ENCODE data around the gene TRIM61. TPM values are rescaled to one million over a fixed set of nuclear protein-coding genes. Genes with fewer than 3 reads are reported as not detected.

The TRIM61 gene
- total RNA-seq, 1 experiment from 2014 or later: 0.26 TPM

GRCh38 chr4:165011403-165011802 is 33.9 kb upstream of the TRIM61 start:
- ChIA-PET CTCF (interaction anchor here (0.5 to 1.1 kb wide), 2 partner anchors 14 to 63 kb away, joined by 3 to 5 read pairs; no protein-coding TSS in a partner anchor), POLR2A (no interaction called here)
- Mint-ChIP-seq H3K9me3 (ENCODE audit: unreplicated experiment) (no peaks in the 10 kb centered on the region), H3K27me3 (ENCODE audit: insufficient read depth, unreplicated experiment) (no peaks in the 10 kb centered on the region), H3K36me3 (ENCODE audit: insufficient read depth, unreplicated experiment) (no peaks in the 10 kb centered on the region), H3K27ac (ENCODE audit: low read depth, unreplicated experiment) (no peak overlapping the region), H3K4me3 (ENCODE audit: unreplicated experiment) (no peak overlapping the region), H3K4me1 (ENCODE audit: insufficient read depth, unreplicated experiment) (no peaks in the 10 kb centered on the region)
- TF ChIP-seq CTCF (IDR thresholded peaks at IDR 0.05; ENCODE audit: unreplicated experiment): no peak
- DNase-seq (ENCODE audit: unreplicated experiment): no peak
- intact Hi-C loops (cut with micrococcal nuclease): no loop called here
- no TSS peak for BruUV-seq (replicated peaks)

GRCh38 chr4:165010991-165011390 is 33.5 kb upstream of the TRIM61 start:
- no TSS peak for BruUV-seq (replicated peaks)
- POLR2A ChIA-PET: no interaction called here

GRCh38 chr4:165010487-165010886 is 33.0 kb upstream of the TRIM61 start:
- POLR2A ChIA-PET: no interaction called here

More at GRCh38 chr4:165010991-165011390, 33.5 kb upstream of the TRIM61 start:
- no peaks in the 10 kb centered on the region for H3K36me3 Mint-ChIP-seq (ENCODE audit: insufficient read depth, unreplicated experiment)
- no peak for TF ChIP-seq CTCF (IDR thresholded peaks at IDR 0.05; ENCODE audit: unreplicated experiment)
- no peak overlapping the region for H3K27ac Mint-ChIP-seq (ENCODE audit: low read depth, unreplicated experiment)
- intact Hi-C loops (cut with micrococcal nuclease): no loop called here
- H3K27me3 Mint-ChIP-seq (ENCODE audit: insufficient read depth, unreplicated experiment): no peaks in the 10 kb centered on the region
- CTCF ChIA-PET: interaction anchor here (0.5 to 2.2 kb wide), 3 partner anchors 14 to 243 kb away, joined by 3 to 6 read pairs (median 5); no protein-coding TSS in a partner anchor
- no peaks in the 10 kb centered on the region for H3K9me3 Mint-ChIP-seq (ENCODE audit: unreplicated experiment)
- no peak for DNase-seq (ENCODE audit: unreplicated experiment)
- H3K4me3 Mint-ChIP-seq (ENCODE audit: unreplicated experiment): no peak overlapping the region
- H3K4me1 Mint-ChIP-seq (ENCODE audit: insufficient read depth, unreplicated experiment): no peaks in the 10 kb centered on the region

More at GRCh38 chr4:165010487-165010886, 33.0 kb upstream of the TRIM61 start:
- H3K4me1 Mint-ChIP-seq (ENCODE audit: insufficient read depth, unreplicated experiment): no peaks in the 10 kb centered on the region
- TF ChIP-seq CTCF (IDR thresholded peaks at IDR 0.05; ENCODE audit: unreplicated experiment): no peak
- H3K4me3 Mint-ChIP-seq (ENCODE audit: unreplicated experiment): no peak overlapping the region
- no peak for DNase-seq (ENCODE audit: unreplicated experiment)
- H3K27me3 Mint-ChIP-seq (ENCODE audit: insufficient read depth, unreplicated experiment): no peaks in the 10 kb centered on the region
- no TSS peak for BruUV-seq (replicated peaks)
- no peaks in the 10 kb centered on the region for H3K36me3 Mint-ChIP-seq (ENCODE audit: insufficient read depth, unreplicated experiment)
- H3K27ac Mint-ChIP-seq (ENCODE audit: low read depth, unreplicated experiment): no peak overlapping the region
- CTCF ChIA-PET: interaction anchor here (0.5 to 2.2 kb wide), 4 partner anchors 14 to 242 kb away, joined by 3 to 6 read pairs (median 4); no protein-coding TSS in a partner anchor
- H3K9me3 Mint-ChIP-seq (ENCODE audit: unreplicated experiment): no peaks in the 10 kb centered on the region
- intact Hi-C loops (cut with micrococcal nuclease): no loop called here

All from MCF 10A (cell line).